HL-60 (cell line): ENCODE measurements around the gene BEND2.

ENCODE experiments used
- DNase-seq, 2 experiments: peaks; one replicate each; pipeline ENCODE4 v3.0.0-alpha.2; 2010 to 2020; ENCODE audit warnings: low read depth in 1 of 2, low spot score in 1 of 2
- H3K27ac ChIP-seq: fragments of 250-450 bp; sonication (Bioruptor Pico); replicated peaks from 2 replicates; pipeline ENCODE4 v1.5.1; 2020; ENCODE audit warnings: mild to moderate bottlenecking, moderate library complexity
- H3K27me3 ChIP-seq: fragments of 250-450 bp; sonication (Bioruptor Pico); 2 replicates; pipeline ENCODE4 v1.5.1; 2021; ENCODE audit warnings: mild to moderate bottlenecking, moderate library complexity; ENCODE audit not compliant: insufficient read depth, poor library complexity, severe bottlenecking
- H3K4me3 ChIP-seq: replicated peaks from 2 replicates; pipeline ENCODE4 v1.5.1; 2011; ENCODE audit warnings: mild to moderate bottlenecking, control low read depth, low read length; ENCODE audit not compliant: insufficient read depth
- CTCF ChIP-seq: IDR thresholded peaks from one replicate; pipeline ENCODE4 v1.5.1; 2011; ENCODE audit warnings: low read length, control low read depth, inconsistent platforms; ENCODE audit not compliant: insufficient read depth
- GABPA ChIP-seq: IDR thresholded peaks from 2 replicates; pipeline ENCODE4 v1.6.1; 2012; ENCODE audit warnings: low read depth
- POLR2AphosphoS5 ChIP-seq: IDR thresholded peaks from 2 replicates; pipeline ENCODE4 v1.6.1; 2012; ENCODE audit warnings: low read depth
- REST ChIP-seq: IDR thresholded peaks from 2 replicates; pipeline ENCODE4 v1.6.1; 2012; ENCODE audit warnings: low read depth; ENCODE audit not compliant: insufficient replicate concordance
- SPI1 ChIP-seq: IDR thresholded peaks from 2 replicates; pipeline ENCODE4 v1.6.1; 2012; ENCODE audit warnings: low read depth, mild to moderate bottlenecking, borderline replicate concordance

BEND2 gene

GRCh38 chrX:18173494-18174180 is 47.0 kb downstream of the BEND2 start:
- Histone ChIP-seq H3K27me3 (no peaks in the 10 kb centered on the region), H3K4me3 (no peak overlapping the region), H3K27ac (no peak overlapping the region)
- DNase-seq, result no peak
- no peak for TF ChIP-seq GABPA
- TF ChIP-seq SPI1, result no peak
- no peak for TF ChIP-seq CTCF
- TF ChIP-seq REST, result no peak
- TF ChIP-seq POLR2AphosphoS5, result no peak

- H3K27me3 ChIP-seq, result no peaks in the 10 kb centered on the region
- H3K27ac ChIP-seq, result no peak overlapping the region
- DNase-seq, result no peak
- TF ChIP-seq GABPA, result no peak
- TF ChIP-seq REST, result no peak
- no peak for TF ChIP-seq CTCF
- no peak for TF ChIP-seq POLR2AphosphoS5
- no peak for TF ChIP-seq SPI1
- H3K4me3 ChIP-seq, result no peak overlapping the region
Measured at GRCh38 chrX:18172970-18173369, 47.7 kb downstream of the BEND2 start.

- Histone ChIP-seq H3K27me3 (no peaks in the 10 kb centered on the region), H3K27ac (no peak overlapping the region), H3K4me3 (no peak overlapping the region)
- no peak for TF ChIP-seq CTCF
- TF ChIP-seq POLR2AphosphoS5, result no peak
- TF ChIP-seq REST, result no peak
- TF ChIP-seq SPI1, result no peak
- TF ChIP-seq GABPA, result no peak
- DNase-seq, result no peak
Measured at GRCh38 chrX:18170910-18171309, 49.8 kb downstream of the BEND2 start.
